Common myeloid progenitor, CD34-positive (primary cell): ENCODE measurements around the gene GLA.

Experiments used
- CTCF ChIA-PET: fragments of 350-600 bp; sonication (Branson Sonifier 250); formaldehyde crosslinking; loops from one replicate; lab custom pipeline; 2021; ENCODE audit warnings: antibody characterized with exemption; lab: Charles Lee
- POLR2A ChIA-PET: fragments of 350-600 bp; sonication (Branson Sonifier 250); formaldehyde crosslinking; loops from one replicate; lab custom pipeline; 2021; ENCODE audit warnings: antibody characterized with exemption; lab: Charles Lee
- DNase-seq, 3 donors: peaks; one replicate each; pipeline versions ENCODE4 v3.0.0 to v3.0.0-alpha.2; 2013
- H3K27ac ChIP-seq, 2 experiments: 1 replicate in 1 of 2; 2 replicates in 1 of 2; pipeline ENCODE4 v1.7.0; 2013; ENCODE audit warnings: inconsistent platforms in 2 of 2, low read length in 2 of 2, mild to moderate bottlenecking in 2 of 2, low read depth in 1 of 2, moderate library complexity in 1 of 2; ENCODE audit not compliant: severe bottlenecking in 2 of 2, insufficient read depth in 1 of 2, poor library complexity in 1 of 2
- H3K27me3 ChIP-seq, 5 experiments: replicated peaks in 2 of 5; 1 replicate in 3 of 5; 2 replicates in 2 of 5; pipeline versions ENCODE4 v1.6.1 to v1.7.0; 2013; ENCODE audit warnings: low read length in 4 of 5, mild to moderate bottlenecking in 2 of 5, moderate library complexity in 2 of 5, inconsistent platforms in 1 of 5; ENCODE audit not compliant: insufficient read depth in 5 of 5, control insufficient read depth in 4 of 5
- H3K36me3 ChIP-seq, 4 experiments: 1 replicate in 2 of 4; 2 replicates in 2 of 4; pipeline versions ENCODE4 v1.6.1 to v1.7.0; 2013; ENCODE audit warnings: low read length in 3 of 4, control low read depth in 1 of 4, mild to moderate bottlenecking in 1 of 4; ENCODE audit not compliant: control insufficient read depth in 4 of 4, insufficient read depth in 4 of 4
- H3K4me1 ChIP-seq, 4 experiments: 1 replicate in 3 of 4; 2 replicates in 1 of 4; pipeline versions ENCODE4 v1.6.1 to v1.7.1; 2013; ENCODE audit warnings: low read length in 3 of 4, mild to moderate bottlenecking in 3 of 4, control low read depth in 1 of 4, inconsistent platforms in 1 of 4, moderate library complexity in 1 of 4; ENCODE audit not compliant: control insufficient read depth in 4 of 4, insufficient read depth in 4 of 4; ENCODE audit errors: control extremely low read depth in 1 of 4
- H3K4me3 ChIP-seq, 7 experiments: 1 replicate in 4 of 7; 2 replicates in 3 of 7; pipeline versions ENCODE4 v1.5.1 to v1.7.0; 2013; ENCODE audit warnings: mild to moderate bottlenecking in 7 of 7, low read length in 6 of 7, moderate library complexity in 6 of 7, inconsistent platforms in 2 of 7, low read depth in 2 of 7, control low read depth in 1 of 7; ENCODE audit not compliant: insufficient read depth in 4 of 7, control insufficient read depth in 1 of 7; ENCODE audit errors: extremely low read depth in 1 of 7
- H3K9me3 ChIP-seq, 5 experiments: 1 replicate in 4 of 5; 2 replicates in 1 of 5; pipeline versions ENCODE4 v1.6.1 to v1.7.1; 2013; ENCODE audit warnings: low read length in 4 of 5, mild to moderate bottlenecking in 2 of 5, inconsistent platforms in 1 of 5, low read depth in 1 of 5, moderate library complexity in 1 of 5; ENCODE audit not compliant: control insufficient read depth in 4 of 5, insufficient read depth in 2 of 5; ENCODE audit errors: control extremely low read depth in 1 of 5
- WGBS: methylation state at CpG from one replicate; pipeline ENCODE4 v1.1.5; 2013; ENCODE audit not compliant: insufficient coverage; 5-methylcytosine and 5-hydroxymethylcytosine counted together

Gene GLA

DNA sequence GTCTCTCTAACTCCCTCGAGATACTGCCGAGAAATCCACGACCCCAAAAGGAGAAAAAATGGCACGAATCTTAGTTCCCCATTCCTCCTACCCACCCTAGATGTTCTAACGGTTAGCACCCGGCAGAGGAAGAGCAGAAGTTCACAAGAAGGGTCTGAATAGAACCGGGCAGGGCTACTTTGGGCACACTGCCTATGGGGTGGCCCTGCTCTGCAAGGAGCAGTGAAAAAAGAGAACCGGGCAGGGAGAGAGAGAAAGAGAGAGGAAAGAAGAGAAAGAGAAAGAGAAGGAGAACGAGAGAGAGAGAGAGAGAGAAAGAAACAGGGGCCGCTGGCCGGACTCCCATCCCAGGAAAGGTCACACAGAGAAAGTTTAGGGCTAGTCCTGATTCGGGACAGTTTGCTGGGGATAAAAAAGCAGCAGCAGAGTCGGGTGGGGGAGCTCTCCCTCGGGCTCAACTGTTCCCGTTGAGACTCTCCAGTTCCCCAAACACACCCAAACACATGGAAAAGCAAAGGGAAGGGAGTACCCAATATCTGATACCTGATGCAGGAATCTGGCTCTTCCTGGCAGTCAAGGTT is 468 bp downstream of the GLA start:
- 39% methylated on average over 9 of the region's 15 CpGs for WGBS
- Histone ChIP-seq H3K4me3 (peak overlapping the region; percentile 68 to 96 (median 79)), H3K27me3 (no peaks in the 10 kb centered on the region), H3K9me3 (peaks cover 0 to 3% (median 0%) of the 10 kb centered on the region in 5 experiments), H3K4me1 (peaks cover 0 to 28% (median 12%) of the 10 kb centered on the region in 4 experiments), H3K27ac (peak overlapping the region; percentile 96 to 98), H3K36me3 (peaks cover 0 to 11% (median 4%) of the 10 kb centered on the region in 4 experiments)
- DNase-seq = peak in 2 of 3 donors; percentile 63 to 68
- ChIA-PET POLR2A (interaction anchor here (0.9 to 1.0 kb wide), 2 partner anchors 11 to 16 kb away, joined by 5 to 7 read pairs; partner anchors contain the start of gene RPL36A), CTCF (no interaction called here)

DNA sequence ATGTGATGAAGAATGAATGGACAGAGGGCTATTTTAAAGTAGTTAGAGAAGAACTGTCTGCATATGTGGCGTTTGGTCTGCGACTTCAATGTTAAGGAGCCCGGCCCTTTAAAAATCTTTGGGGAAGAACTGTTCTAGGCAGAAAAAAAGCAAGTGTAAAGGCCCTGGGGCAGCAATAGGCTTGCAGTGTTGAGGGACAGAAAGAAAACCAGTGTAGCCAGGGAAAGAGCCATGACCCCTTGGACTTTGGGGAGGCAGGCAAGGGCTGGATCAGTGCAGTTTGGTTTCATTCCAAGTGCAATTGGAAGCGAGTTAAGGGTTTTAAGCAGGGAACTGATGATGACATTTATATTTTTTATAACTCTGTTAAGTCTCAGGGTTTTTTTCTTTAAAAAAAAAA is 7.9 kb downstream of the GLA start:
- CTCF ChIA-PET = interaction anchor here (0.7 kb wide), 1 partner anchor 409 kb away, joined by 3 read pairs; no protein-coding TSS in a partner anchor
- H3K4me1 ChIP-seq = no peaks in the 10 kb centered on the region
- peaks cover 2 to 26% (median 19%) of the 10 kb centered on the region in 4 experiments for H3K36me3 ChIP-seq
- no peaks in the 10 kb centered on the region for H3K9me3 ChIP-seq
- H3K27ac ChIP-seq = no peak overlapping the region
- no peaks in the 10 kb centered on the region for H3K27me3 ChIP-seq
- H3K4me3 ChIP-seq = no peak overlapping the region
- POLR2A ChIA-PET = no interaction called here
- WGBS = 83% methylated on average over 3 of the region's 4 CpGs
- no peak for DNase-seq

DNA sequence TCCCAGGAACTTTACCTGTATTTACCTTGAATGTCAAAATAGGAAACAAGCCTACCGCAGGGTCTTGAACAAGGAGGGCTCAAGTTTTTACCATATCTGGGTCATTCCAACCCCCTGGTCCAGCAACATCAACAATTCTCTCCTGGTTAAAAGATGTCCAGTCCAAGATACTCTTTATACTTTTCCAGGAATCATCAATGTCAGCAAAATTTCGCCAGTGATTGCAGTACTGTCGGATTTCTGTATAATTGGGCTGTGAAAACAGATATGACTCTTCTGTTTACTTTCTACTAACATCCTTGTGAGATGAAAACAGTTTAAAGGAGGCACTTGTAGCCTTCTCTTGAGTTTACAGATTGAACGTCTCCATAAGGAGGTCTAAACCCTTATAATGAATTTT is 9.0 kb downstream of the GLA start:
- POLR2A ChIA-PET = no interaction called here
- 100% methylated on average over 1 of the region's 4 CpGs for WGBS
- peaks cover 2 to 24% (median 20%) of the 10 kb centered on the region in 4 experiments for H3K36me3 ChIP-seq

DNA sequence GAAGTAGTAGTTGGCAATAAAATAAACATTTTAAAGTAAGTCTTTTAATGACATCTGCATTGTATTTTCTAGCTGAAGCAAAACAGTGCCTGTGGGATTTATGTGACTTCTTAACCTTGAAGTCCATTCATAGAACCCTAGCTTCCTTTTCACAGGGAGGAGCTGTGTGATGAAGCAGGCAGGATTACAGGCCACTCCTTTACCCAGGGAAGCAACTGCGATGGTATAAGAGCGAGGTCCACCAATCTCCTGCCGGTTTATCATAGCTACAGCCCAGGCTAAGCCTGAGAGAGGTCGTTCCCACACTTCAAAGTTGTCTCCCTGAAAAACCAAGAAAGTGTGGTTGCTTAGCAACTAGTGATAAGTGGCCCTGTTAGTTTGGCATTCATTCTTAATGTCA is 9.9 kb downstream of the GLA start:
- Histone ChIP-seq H3K4me3 (no peak overlapping the region), H3K27me3 (no peaks in the 10 kb centered on the region), H3K27ac (no peak overlapping the region), H3K9me3 (no peaks in the 10 kb centered on the region), H3K36me3 (peaks cover 2 to 21% (median 19%) of the 10 kb centered on the region in 4 experiments), H3K4me1 (no peaks in the 10 kb centered on the region)
- DNase-seq = no peak
- ChIA-PET POLR2A (no interaction called here), CTCF (no interaction called here)
- WGBS = 55% methylated on average over 2 of the region's 4 CpGs

More for the DNA sequence above, 9.0 kb downstream of the GLA start:
- no peaks in the 10 kb centered on the region for H3K4me1 ChIP-seq
- CTCF ChIA-PET = no interaction called here
- no peaks in the 10 kb centered on the region for H3K27me3 ChIP-seq
- no peak overlapping the region for H3K27ac ChIP-seq
- DNase-seq = no peak
- H3K9me3 ChIP-seq = no peaks in the 10 kb centered on the region
- H3K4me3 ChIP-seq = no peak overlapping the region

DNA sequence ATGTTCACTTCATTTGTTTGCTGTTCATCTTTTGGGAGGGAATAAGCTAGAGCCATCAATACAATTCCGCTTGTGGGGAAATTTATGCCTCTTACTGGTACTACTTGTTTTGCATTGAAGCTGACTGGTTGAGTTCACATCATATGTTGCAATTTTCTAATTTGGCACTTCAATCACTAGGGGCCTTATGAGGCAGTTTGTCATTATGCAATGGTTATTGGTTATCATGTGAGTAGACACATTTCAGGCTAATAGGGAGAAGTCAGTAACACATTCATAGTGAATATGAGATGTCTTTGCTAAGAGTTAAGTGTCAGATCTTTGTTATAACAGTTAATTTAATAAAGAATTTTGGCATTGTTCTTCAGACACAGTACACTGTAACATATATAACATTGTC is 11.9 kb downstream of the GLA start:
- Histone ChIP-seq H3K36me3 (peaks cover 2 to 15% (median 13%) of the 10 kb centered on the region in 4 experiments), H3K9me3 (no peaks in the 10 kb centered on the region), H3K4me3 (no peak overlapping the region), H3K4me1 (peaks cover 7 to 10% (median 8%) of the 10 kb centered on the region in 4 experiments), H3K27me3 (peaks cover 0 to under 1% (median 0%) of the 10 kb centered on the region in 5 experiments), H3K27ac (no peak overlapping the region)
- peak in 2 of 3 donors; percentile 42 to 54 for DNase-seq
- ChIA-PET POLR2A (no interaction called here), CTCF (no interaction called here)
- 90% methylated on average over 1 of the region's 1 CpG for WGBS

DNA sequence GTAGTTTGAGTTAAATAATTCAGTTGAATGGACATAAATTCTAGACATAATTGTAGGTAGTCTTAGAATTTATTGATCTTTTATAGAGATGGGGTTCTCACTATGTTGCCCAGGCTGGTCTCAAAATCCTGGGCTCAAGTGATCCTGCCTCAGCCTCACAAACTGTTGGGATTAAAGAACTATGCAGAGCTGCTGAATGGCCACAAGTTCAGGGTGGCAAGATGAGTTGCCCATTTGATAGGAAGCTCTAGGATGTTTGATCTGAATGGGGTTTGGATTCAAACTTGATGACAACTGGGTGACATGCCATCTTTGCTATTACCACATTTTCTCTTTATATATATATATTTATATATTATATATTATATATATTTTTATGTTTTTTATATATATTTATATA is 13.4 kb downstream of the GLA start:
- Histone ChIP-seq H3K27me3 (peaks cover 0 to 4% (median 0%) of the 10 kb centered on the region in 5 experiments), H3K27ac (no peak overlapping the region), H3K4me3 (no peak overlapping the region), H3K9me3 (no peaks in the 10 kb centered on the region), H3K4me1 (peaks cover 7 to 16% (median 8%) of the 10 kb centered on the region in 4 experiments), H3K36me3 (peaks cover 2 to 9% (median 8%) of the 10 kb centered on the region in 4 experiments)
- POLR2A ChIA-PET = no interaction called here
- CTCF ChIA-PET = interaction anchor here (0.9 kb wide), 1 partner anchor 10 kb away, joined by 3 read pairs; no protein-coding TSS in a partner anchor
- no peak for DNase-seq

DNA sequence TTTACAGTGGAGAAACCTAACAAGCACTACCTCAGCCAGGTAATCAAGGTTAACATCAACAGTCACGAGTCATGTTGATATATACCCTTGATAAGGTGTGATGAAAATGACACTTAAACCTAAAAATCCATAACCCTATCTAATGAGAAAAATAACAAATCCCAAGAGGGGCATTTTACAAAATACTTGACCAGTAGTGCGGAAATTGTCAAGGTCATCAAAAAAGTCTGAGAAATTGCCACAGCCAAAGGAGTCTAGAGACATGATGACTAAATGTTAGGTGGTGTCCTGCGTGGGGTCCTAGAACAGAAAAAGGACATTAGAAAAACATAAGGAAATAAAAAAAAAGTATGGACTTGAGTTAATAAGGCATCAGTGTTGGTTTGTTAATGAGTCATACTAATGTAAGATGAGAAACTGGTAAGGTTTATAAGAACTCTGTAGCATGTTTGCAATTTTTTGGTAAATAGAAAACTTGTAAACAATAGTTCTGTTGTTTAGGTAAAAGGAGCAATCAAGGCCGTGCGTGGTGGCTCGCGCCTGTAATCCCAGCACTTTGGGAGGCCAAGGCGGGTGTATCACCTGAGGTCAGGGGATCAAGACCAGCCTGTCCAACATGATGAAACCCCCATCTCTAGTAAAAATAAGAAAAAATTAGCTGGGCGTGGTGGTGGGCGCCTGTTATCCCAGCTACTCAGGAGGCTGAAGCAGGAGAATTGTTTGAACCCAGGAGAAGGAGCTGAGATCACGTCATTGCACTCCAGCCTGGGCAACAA is 14.0 kb downstream of the GLA start:
- 80% methylated on average over 9 of the region's 11 CpGs for WGBS
- H3K27me3 ChIP-seq = peaks cover 0 to 4% (median 0%) of the 10 kb centered on the region in 5 experiments
- CTCF ChIA-PET = interaction anchor here (0.9 kb wide), 1 partner anchor 10 kb away, joined by 3 read pairs; no protein-coding TSS in a partner anchor
- H3K4me1 ChIP-seq = peaks cover 7 to 16% (median 8%) of the 10 kb centered on the region in 4 experiments
- no peak overlapping the region for H3K27ac ChIP-seq
- POLR2A ChIA-PET = no interaction called here
- H3K4me3 ChIP-seq = no peak overlapping the region
- no peak for DNase-seq
- H3K36me3 ChIP-seq = peaks cover 2 to 9% (median 8%) of the 10 kb centered on the region in 4 experiments
- H3K9me3 ChIP-seq = no peaks in the 10 kb centered on the region
